SH-SY5Y (cell line): ENCODE measurements around the gene ARHGAP15.

ENCODE experiments used
- GATA2 ChIP-seq: IDR thresholded peaks from 2 replicates; pipeline ENCODE4 v1.6.1; 2011; ENCODE audit warnings: mild to moderate bottlenecking, low read depth, low read length
- GATA3 ChIP-seq: IDR thresholded peaks from 2 replicates; pipeline ENCODE4 v1.6.1; 2011; ENCODE audit warnings: low read depth, mild to moderate bottlenecking, low read length, moderate library complexity

DNA sequence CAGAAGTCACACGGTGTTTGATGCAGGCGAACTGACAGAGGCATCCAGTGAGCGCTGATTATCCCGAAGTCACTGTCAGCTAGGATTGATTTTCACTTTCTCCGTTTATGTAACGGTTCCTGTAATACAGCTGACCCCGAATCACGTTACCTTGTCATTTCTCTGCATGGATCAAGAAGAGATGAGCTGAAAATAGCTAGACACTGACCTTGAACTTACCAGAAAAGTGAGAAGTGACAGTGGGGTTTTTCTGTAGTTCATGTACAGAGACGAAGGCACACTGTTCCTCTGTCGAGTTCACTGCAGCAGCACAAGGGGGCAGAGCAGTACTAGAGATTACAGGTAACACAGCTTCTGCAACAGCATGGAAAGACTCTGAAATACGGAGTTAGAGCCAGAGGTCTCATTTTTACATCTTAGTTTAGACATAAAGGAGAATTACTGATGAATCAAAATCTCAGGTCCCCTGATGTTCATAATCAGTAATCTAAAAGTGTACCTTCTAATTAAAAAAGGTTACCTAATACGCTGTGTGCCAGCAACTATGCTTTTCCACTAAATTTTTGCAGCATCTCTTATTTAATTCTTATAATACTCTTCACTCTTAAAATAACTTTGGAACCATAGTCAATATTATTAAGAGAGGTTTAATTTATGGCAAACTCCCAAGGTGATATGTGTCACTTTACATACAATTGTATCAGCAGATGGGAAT is 33.1 kb downstream of the ARHGAP15 start:
- TF ChIP-seq GATA2 = no peak
- TF ChIP-seq GATA3 = no peak
